T-helper 1 cell treated with Interleukin-12 subunit alpha and Interleukin-12 subunit beta and Interleukin-4 antibody, amounts not matched to agents 30 μg/mL and 1 μg/mL, for 36 hours (primary cell): ENCODE measurements around the gene RNF215.
"Not testable (repeated sequence)": the region's sequence is repeated elsewhere in the genome, so short reads cannot be mapped to it uniquely, and the experiment has no call there.

Experiments
- H3K27ac Mint-ChIP-seq: one replicate; pipeline ENCODE4 v1.8.0; 2021; ENCODE audit warnings: mild to moderate bottlenecking, mixed read lengths
- H3K27me3 Mint-ChIP-seq: one replicate; pipeline ENCODE4 v1.8.0; 2021; ENCODE audit warnings: low read depth, mixed read lengths
- H3K36me3 Mint-ChIP-seq: one replicate; pipeline ENCODE4 v1.8.0; 2021; ENCODE audit warnings: low read depth, mixed read lengths
- H3K4me1 Mint-ChIP-seq: one replicate; pipeline ENCODE4 v1.8.0; 2021; ENCODE audit warnings: low read depth, mixed read lengths
- H3K4me3 Mint-ChIP-seq: one replicate; pipeline ENCODE4 v1.8.0; 2021; ENCODE audit warnings: mild to moderate bottlenecking, moderate library complexity, mixed read lengths
- H3K9me3 Mint-ChIP-seq: one replicate; pipeline ENCODE4 v1.8.0; 2021; ENCODE audit warnings: mixed read lengths

The RNF215 gene

GRCh38 chr22:30408388-30409102, 21.3 kb upstream of the RNF215 start:
- peaks cover 28% of the 10 kb centered on the region for H3K36me3 Mint-ChIP-seq
- H3K9me3 Mint-ChIP-seq = no peaks in the 10 kb centered on the region
- H3K27ac Mint-ChIP-seq = no peak overlapping the region

GRCh38 chr22:30406400-30406799, 19.2 kb upstream of the RNF215 start:
- H3K4me1 Mint-ChIP-seq = peaks cover 20% of the 10 kb centered on the region
- peaks cover 22% of the 10 kb centered on the region for H3K36me3 Mint-ChIP-seq
- H3K9me3 Mint-ChIP-seq = no peaks in the 10 kb centered on the region
- H3K4me3 Mint-ChIP-seq = no peak overlapping the region
- no peak overlapping the region for H3K27ac Mint-ChIP-seq
- H3K27me3 Mint-ChIP-seq = no peaks in the 10 kb centered on the region

More at GRCh38 chr22:30408388-30409102, 21.3 kb upstream of the RNF215 start:
- peaks cover 13% of the 10 kb centered on the region for H3K4me1 Mint-ChIP-seq
- no peak overlapping the region for H3K4me3 Mint-ChIP-seq
- H3K27me3 Mint-ChIP-seq = no peaks in the 10 kb centered on the region

- Mint-ChIP-seq H3K9me3 (no peaks in the 10 kb centered on the region), H3K27me3 (no peaks in the 10 kb centered on the region), H3K4me3 (no peak overlapping the region), H3K4me1 (peaks cover 20% of the 10 kb centered on the region), H3K36me3 (peaks cover 15% of the 10 kb centered on the region), H3K27ac (no peak overlapping the region)
These were observed 18.5 kb upstream of the RNF215 start for GRCh38 chr22:30405731-30406130.

- Mint-ChIP-seq H3K27ac (no peak overlapping the region), H3K27me3 (no peaks in the 10 kb centered on the region), H3K4me1 (peaks cover 19% of the 10 kb centered on the region), H3K9me3 (no peaks in the 10 kb centered on the region), H3K36me3 (peaks cover 11% of the 10 kb centered on the region), H3K4me3 (no peak overlapping the region)
These were observed 17.1 kb upstream of the RNF215 start for GRCh38 chr22:30404307-30404706.

GRCh38 chr22:30402766-30403104, 15.5 kb upstream of the RNF215 start:
- not testable (repeated sequence) for H3K27ac Mint-ChIP-seq, H3K36me3 Mint-ChIP-seq, H3K27me3 Mint-ChIP-seq, H3K9me3 Mint-ChIP-seq, H3K4me3 Mint-ChIP-seq
- H3K4me1 Mint-ChIP-seq = peaks cover 23% of the 10 kb centered on the region

- Mint-ChIP-seq H3K27me3 (no peaks in the 10 kb centered on the region), H3K9me3 (no peaks in the 10 kb centered on the region), H3K4me3 (no peak overlapping the region), H3K27ac (no peak overlapping the region), H3K36me3 (peaks cover 10% of the 10 kb centered on the region), H3K4me1 (peaks cover 25% of the 10 kb centered on the region)
These were observed 15.0 kb upstream of the RNF215 start for GRCh38 chr22:30402028-30402765.

- not testable (repeated sequence) for H3K27ac Mint-ChIP-seq, H3K9me3 Mint-ChIP-seq
These were observed 13.8 kb upstream of the RNF215 start for GRCh38 chr22:30401024-30401423.

GRCh38 chr22:30400159-30400558, 12.9 kb upstream of the RNF215 start:
- Mint-ChIP-seq H3K27me3 (no peaks in the 10 kb centered on the region), H3K4me1 (peaks cover 36% of the 10 kb centered on the region), H3K36me3 (peaks cover 7% of the 10 kb centered on the region), H3K27ac (no peak overlapping the region), H3K4me3 (no peak overlapping the region), H3K9me3 (no peaks in the 10 kb centered on the region)

More at GRCh38 chr22:30401024-30401423, 13.8 kb upstream of the RNF215 start:
- H3K27me3 Mint-ChIP-seq, H3K4me3 Mint-ChIP-seq, H3K36me3 Mint-ChIP-seq: not testable (repeated sequence)
- peaks cover 32% of the 10 kb centered on the region for H3K4me1 Mint-ChIP-seq

GRCh38 chr22:30399718-30400117, 12.5 kb upstream of the RNF215 start:
- Mint-ChIP-seq H3K4me3 (no peak overlapping the region), H3K27me3 (no peaks in the 10 kb centered on the region), H3K4me1 (peaks cover 36% of the 10 kb centered on the region), H3K27ac (no peak overlapping the region), H3K36me3 (peaks cover 7% of the 10 kb centered on the region), H3K9me3 (no peaks in the 10 kb centered on the region)

GRCh38 chr22:30398685-30399680, 11.8 kb upstream of the RNF215 start:
- H3K27me3 Mint-ChIP-seq = no peaks in the 10 kb centered on the region
- H3K36me3 Mint-ChIP-seq = peaks cover 5% of the 10 kb centered on the region
- H3K4me1 Mint-ChIP-seq = peaks cover 36% of the 10 kb centered on the region
- peak overlapping the region; percentile 84 for H3K4me3 Mint-ChIP-seq
- peak overlapping the region; percentile 5 for H3K27ac Mint-ChIP-seq
- H3K9me3 Mint-ChIP-seq = no peaks in the 10 kb centered on the region

GRCh38 chr22:30397656-30398635, 10.7 kb upstream of the RNF215 start:
- H3K27me3 Mint-ChIP-seq = no peaks in the 10 kb centered on the region
- peak overlapping the region; percentile 84 for H3K4me3 Mint-ChIP-seq
- peaks cover 4% of the 10 kb centered on the region for H3K36me3 Mint-ChIP-seq
- peaks cover 43% of the 10 kb centered on the region for H3K4me1 Mint-ChIP-seq
- no peak overlapping the region for H3K27ac Mint-ChIP-seq
- no peaks in the 10 kb centered on the region for H3K9me3 Mint-ChIP-seq

- Mint-ChIP-seq H3K9me3 (no peaks in the 10 kb centered on the region), H3K27ac (peak within 1 kb of the TSS; percentile 36), H3K36me3 (peaks cover 4% of the 10 kb centered on the region), H3K4me3 (peak within 1 kb of the TSS; percentile 84), H3K4me1 (peaks cover 43% of the 10 kb centered on the region), H3K27me3 (no peaks in the 10 kb centered on the region)
These were observed 9.9 kb upstream of the RNF215 start, which contains the start of gene SEC14L2 for GRCh38 chr22:30396871-30397655. SEC14L2 (plus strand) TSS chr22:30397018; CDS start chr22:30397117, 99 bp downstream.

GRCh38 chr22:30393885-30394284, 6.7 kb upstream of the RNF215 start:
- Mint-ChIP-seq H3K36me3 (peaks cover 3% of the 10 kb centered on the region), H3K4me3 (peak overlapping the region; percentile 11), H3K27ac (no peak overlapping the region), H3K9me3 (no peaks in the 10 kb centered on the region), H3K4me1 (peaks cover 48% of the 10 kb centered on the region), H3K27me3 (no peaks in the 10 kb centered on the region)
